ENCODE data around the gene KRTDAP.
"Not testable (repeated sequence)": the region's sequence is repeated elsewhere in the genome, so short reads cannot be mapped to it uniquely, and the experiment has no call there.

Gene KRTDAP

DNA sequence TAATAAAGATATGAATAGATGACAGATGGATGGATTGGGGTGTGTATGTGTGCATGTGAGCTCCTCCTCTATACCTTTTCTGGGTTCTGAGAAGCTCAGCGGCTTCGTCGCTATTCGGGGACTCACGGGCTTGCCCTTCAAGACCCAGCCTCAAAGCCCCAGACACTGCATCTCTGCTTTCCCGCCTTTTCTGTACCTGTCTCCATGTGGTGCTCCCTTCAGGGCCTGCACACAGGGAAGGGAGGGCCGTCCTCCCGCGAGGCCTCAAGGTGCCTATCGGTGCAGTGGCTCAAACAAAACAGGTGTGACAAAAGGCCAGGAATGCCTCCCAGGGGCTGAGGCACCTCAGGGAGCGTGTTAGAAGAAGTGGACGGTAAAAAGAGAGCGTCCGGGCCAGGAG is 16.2 kb downstream of the KRTDAP start:
- TF ChIP-seq, protein P1, sequence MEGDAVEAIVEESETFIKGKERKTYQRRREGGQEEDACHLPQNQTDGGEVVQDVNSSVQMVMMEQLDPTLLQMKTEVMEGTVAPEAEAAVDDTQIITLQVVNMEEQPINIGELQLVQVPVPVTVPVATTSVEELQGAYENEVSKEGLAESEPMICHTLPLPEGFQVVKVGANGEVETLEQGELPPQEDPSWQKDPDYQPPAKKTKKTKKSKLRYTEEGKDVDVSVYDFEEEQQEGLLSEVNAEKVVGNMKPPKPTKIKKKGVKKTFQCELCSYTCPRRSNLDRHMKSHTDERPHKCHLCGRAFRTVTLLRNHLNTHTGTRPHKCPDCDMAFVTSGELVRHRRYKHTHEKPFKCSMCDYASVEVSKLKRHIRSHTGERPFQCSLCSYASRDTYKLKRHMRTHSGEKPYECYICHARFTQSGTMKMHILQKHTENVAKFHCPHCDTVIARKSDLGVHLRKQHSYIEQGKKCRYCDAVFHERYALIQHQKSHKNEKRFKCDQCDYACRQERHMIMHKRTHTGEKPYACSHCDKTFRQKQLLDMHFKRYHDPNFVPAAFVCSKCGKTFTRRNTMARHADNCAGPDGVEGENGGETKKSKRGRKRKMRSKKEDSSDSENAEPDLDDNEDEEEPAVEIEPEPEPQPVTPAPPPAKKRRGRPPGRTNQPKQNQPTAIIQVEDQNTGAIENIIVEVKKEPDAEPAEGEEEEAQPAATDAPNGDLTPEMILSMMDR (IDR thresholded peaks at IDR 0.05; ENCODE audit: control insufficient read depth, insufficient read depth, low read depth, low read length, missing control alignments), result no peak
- no peak overlapping the region for H3K4me3 ChIP-seq (ENCODE audit: control insufficient read depth, low read depth, low read length)
- DNase-seq (ENCODE audit: low read depth), result no peak

DNA sequence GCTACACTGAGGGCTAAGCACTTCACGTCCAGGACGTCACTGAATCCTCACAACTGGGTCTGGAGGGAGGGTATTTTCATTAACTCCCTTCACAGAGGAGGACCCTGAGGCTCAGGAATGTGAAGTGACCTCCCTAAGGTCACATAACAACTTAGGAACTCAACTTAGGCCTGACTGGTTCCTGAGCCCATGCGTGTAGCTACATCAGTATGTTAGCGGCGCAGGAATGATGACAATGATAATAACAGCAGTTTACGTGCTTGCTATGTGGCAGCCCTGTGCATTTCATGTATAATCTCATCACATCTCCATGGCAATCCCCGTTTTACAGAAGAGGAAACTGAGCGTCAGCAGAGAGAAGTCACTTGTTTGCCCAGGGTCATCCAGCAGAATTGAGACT is 18.3 kb downstream of the KRTDAP start:
- H3K4me3 ChIP-seq (ENCODE audit: control insufficient read depth, low read depth, low read length), result no peak overlapping the region
- no peak for DNase-seq (ENCODE audit: low read depth)

DNA sequence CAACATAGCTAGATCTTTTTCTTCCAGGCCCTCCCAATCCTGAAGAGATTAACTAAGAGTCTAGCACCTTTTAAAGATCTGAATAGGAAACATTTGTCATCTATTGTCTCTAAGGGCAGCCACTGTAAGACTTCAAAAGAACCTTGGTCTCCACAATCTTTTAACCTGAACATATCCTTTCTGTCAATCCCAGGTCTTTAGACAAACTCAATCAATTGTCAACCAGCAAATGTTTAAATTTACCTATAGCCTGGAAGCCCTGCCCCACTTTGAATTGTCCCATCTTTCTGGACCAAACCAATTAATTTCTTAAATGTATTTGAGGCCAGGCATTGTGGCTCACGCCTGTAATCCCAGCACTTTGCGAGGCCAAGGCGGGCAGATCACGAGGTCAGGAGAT is 19.2 kb downstream of the KRTDAP start:
- not testable (repeated sequence) for H3K4me3 ChIP-seq (ENCODE audit: control insufficient read depth, low read depth, low read length); DNase-seq (ENCODE audit: low read depth)

More for the DNA sequence above, 18.3 kb downstream of the KRTDAP start:
- TF ChIP-seq, protein P1 (IDR thresholded peaks at IDR 0.05; ENCODE audit: control insufficient read depth, insufficient read depth, low read depth, low read length, missing control alignments), result no peak

DNA sequence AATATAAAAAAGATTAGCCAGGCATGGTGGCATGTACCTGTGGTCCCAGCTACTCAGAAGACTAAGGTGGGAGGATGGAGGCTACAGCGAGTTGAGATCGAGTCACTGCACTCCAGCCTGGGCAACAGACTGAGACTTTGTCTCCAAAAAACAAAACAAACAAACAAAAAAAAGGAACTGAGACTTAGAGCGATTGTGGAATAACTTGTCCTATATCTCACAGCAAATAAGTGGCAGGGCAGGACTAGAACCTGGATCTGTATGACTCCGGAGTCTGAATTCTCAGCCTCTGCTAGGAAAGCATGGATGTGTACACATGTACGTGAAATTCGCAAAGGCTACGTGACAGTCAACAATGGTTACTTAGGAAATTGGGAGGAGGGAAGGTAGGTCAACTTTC is 20.1 kb downstream of the KRTDAP start:
- TF ChIP-seq, protein P1 (IDR thresholded peaks at IDR 0.05; ENCODE audit: control insufficient read depth, insufficient read depth, low read depth, low read length, missing control alignments), result no peak
- DNase-seq (ENCODE audit: low read depth), result no peak
- H3K4me3 ChIP-seq (ENCODE audit: control insufficient read depth, low read depth, low read length), result no peak overlapping the region

DNA sequence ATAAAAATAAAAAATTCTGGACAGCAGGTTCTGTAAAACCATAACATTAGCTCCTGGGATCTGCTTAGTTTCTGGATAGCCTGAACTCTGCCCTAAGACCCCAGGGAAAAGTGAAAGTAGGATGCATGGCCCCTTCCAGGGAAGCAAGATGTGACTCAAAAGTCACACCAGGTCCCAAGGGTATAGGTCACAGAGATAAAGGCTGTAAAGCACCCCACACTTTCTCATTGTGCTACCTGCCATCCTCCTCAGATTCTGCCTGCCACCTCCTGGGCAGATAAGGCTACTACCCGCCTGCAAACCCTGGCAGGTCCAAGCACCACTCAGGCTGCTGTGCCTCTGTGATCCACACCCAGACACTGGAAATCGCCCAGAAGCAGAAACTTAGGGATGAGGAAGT is 21.6 kb downstream of the KRTDAP start:
- DNase-seq (ENCODE audit: low read depth), result no peak
- TF ChIP-seq, protein P1 (IDR thresholded peaks at IDR 0.05; ENCODE audit: control insufficient read depth, insufficient read depth, low read depth, low read length, missing control alignments), result peak; percentile 61
- no peak overlapping the region for H3K4me3 ChIP-seq (ENCODE audit: control insufficient read depth, low read depth, low read length)

DNA sequence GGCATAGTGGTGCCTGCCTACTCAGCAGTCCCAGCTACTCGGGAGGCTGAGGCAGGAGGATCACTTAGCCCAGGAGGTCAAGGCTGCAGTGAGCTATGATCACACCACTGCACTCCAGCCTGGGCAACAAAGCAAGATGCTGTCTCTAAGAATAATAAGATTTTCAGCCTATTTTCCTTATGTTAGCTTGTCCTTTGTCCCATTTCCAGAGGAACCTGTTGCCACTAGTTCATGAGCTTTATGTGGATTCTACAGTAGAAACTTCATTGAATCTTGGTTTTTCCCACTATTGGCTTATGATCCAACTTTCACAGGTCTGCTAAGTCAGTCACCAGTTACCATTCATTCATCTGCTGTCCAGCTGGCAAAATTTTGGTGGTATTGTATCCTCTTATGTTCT is 24.0 kb downstream of the KRTDAP start:
- no peak for DNase-seq (ENCODE audit: low read depth)
- H3K4me3 ChIP-seq (ENCODE audit: control insufficient read depth, low read depth, low read length), result no peak overlapping the region
- TF ChIP-seq, protein P1 (IDR thresholded peaks at IDR 0.05; ENCODE audit: control insufficient read depth, insufficient read depth, low read depth, low read length, missing control alignments), result no peak

DNA sequence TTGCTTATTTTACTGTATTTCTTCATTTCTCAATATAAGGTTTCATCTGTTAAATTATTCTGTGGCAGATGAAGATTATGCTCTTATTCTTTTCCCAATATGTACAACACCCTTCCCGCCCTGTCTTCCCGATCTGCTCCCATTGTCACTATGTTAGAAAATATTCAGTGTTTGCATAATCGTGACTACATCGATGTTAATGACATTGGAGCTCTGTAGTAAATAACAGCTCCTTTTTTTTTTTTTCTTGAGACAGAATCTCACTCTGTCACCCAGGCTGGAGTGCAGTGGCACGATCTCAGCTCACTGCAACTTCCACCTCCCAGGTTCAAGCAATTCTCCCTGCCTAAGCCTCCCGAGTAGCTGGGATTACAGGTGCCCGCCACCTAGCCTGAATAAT is 27.3 kb downstream of the KRTDAP start:
- not testable (repeated sequence) for H3K4me3 ChIP-seq (ENCODE audit: control insufficient read depth, low read depth, low read length); DNase-seq (ENCODE audit: low read depth)

DNA sequence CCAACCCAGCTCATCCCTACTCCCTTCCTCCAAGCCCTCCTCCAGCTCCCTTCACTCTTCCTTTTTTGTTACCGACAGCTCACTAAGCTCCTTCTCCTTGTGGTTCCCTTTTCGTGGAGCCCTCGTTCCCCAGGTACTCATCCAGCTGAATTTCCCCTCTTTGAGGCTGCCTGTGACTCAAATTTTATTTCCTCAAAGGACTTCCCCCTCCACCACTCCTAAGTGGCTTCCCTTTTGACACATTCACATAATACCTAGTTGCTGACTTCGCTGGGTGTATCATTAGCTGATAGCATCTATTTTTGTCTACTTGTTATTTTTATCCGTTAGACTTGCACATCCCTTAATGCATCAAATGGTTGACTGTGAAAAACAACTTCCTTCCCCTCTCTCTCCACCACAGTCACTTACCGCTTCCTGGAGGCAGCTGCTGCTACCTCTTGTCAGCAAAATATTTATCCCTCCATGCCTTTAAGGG is 27.7 kb downstream of the KRTDAP start:
- no peak overlapping the region for H3K4me3 ChIP-seq (ENCODE audit: control insufficient read depth, low read depth, low read length)
- TF ChIP-seq, protein P1 (IDR thresholded peaks at IDR 0.05; ENCODE audit: control insufficient read depth, insufficient read depth, low read depth, low read length, missing control alignments), result no peak
- no peak for DNase-seq (ENCODE audit: low read depth)

DNA sequence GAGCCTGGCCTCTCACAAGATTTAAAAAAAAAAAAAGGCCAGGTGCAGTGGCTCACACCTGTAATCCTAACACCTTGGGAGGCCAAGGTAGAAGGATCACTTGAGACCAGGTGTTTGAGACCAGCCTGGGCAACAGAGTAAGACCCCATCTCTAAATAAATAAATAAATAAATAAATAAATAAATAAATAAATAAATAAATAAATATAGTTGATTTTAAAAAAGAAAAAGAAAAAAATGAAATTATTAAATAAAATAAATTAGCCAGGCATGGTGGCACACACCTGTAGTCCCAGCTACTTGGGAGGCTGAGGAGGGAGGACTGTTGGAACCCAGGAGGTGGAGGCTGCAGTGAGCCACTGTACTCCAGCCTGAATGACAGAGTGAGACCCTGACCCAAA is 28.5 kb downstream of the KRTDAP start:
- not testable (repeated sequence) for DNase-seq (ENCODE audit: low read depth); H3K4me3 ChIP-seq (ENCODE audit: control insufficient read depth, low read depth, low read length)

All from AG09309 (cell line).